Measurements from ENCODE around the gene RBBP5. TPM values are rescaled to one million over a fixed set of nuclear protein-coding genes. Genes with fewer than 3 reads are reported as not detected.

The RBBP5 gene
- total and polyA plus RNA-seq, 2 experiments from 2014 or later: 14.1 to 26.5 TPM

DNA sequence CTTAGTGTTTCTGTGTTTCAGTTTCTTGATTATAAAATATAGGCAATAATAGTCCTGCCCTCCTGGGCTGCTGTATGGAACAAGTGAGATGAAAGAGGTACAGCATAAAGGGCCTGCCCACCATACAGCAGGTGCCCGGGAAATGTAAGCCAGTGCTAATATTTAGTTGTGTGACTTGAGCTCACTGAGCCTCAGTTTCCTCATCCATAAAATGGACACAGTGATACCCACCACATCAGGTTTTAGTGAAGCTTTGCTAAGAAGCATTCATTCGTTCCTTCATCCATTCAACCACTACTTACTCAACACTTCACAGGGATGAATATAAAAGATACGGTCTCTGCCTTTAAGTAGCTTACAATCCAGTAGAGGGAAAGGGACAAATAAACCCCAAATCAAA, 58.9 kb downstream of the RBBP5 start (continued):
- TF ChIP-seq EZH2 (IDR thresholded peaks at IDR 0.05; ENCODE audit: low read depth, unreplicated experiment) (no peak), JUNB (IDR thresholded peaks at IDR 0.05; ENCODE audit: unreplicated experiment) (no peak), EZH2phosphoT487 (IDR thresholded peaks at IDR 0.05; ENCODE audit: unreplicated experiment) (no peak), CREB1 (CRISPR knock-in tag; IDR thresholded peaks at IDR 0.05; ENCODE audit: low read depth) (no peak)

DNA sequence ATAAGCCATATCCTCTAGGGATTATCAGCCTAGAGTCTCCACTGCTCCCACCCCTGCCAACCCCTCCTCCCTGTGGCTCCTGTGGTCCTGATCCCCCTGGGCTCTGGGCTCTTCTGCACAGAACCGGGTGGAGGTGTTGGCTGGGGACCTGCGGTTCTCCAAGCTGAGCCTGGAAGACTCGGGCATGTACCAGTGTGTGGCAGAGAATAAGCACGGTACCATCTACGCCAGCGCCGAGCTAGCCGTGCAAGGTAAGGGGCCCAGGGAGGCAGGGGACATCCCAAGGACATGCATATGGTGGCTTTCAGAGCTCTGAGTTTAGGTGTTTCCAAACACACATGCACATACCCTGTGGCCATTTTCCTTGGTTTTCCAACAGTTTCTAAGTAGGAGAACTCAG, 59.5 kb downstream of the RBBP5 start:
- ATAC-seq: no peak
- Mint-ChIP-seq H3K4me1 (peaks cover 14% of the 10 kb centered on the region), H3K9me3 (no peaks in the 10 kb centered on the region), H3K27me3 (ENCODE audit: insufficient read depth, low read depth, poor library complexity) (peaks cover 9% of the 10 kb centered on the region), H3K27ac (no peak overlapping the region), H3K4me3 (no peak overlapping the region), H3K36me3 (ENCODE audit: low read depth) (no peaks in the 10 kb centered on the region)
- Histone ChIP-seq H3K36me3 (ENCODE audit: insufficient read depth) (no peaks in the 10 kb centered on the region), H3K4me1 (ENCODE audit: insufficient read depth) (no peaks in the 10 kb centered on the region), H3K4me2 (no peak overlapping the region), H3K9me2 (ENCODE audit: insufficient read depth) (no peaks in the 10 kb centered on the region), H3K27ac (ENCODE audit: low read depth) (no peak overlapping the region), H4K20me1 (replicated peaks; ENCODE audit: insufficient read depth) (no peaks in the 10 kb centered on the region), H3K27me3 (ENCODE audit: insufficient read depth) (no peaks in the 10 kb centered on the region), H3K79me2 (replicated peaks; ENCODE audit: insufficient read depth) (no peaks in the 10 kb centered on the region), H3F3A (replicated peaks; ENCODE audit: low read depth) (no peaks in the 10 kb centered on the region), H2AFZ (no peak overlapping the region), H3K4me3 (no peak overlapping the region)
- no peak for DNase-seq (ENCODE audit: low spot score)
- TF ChIP-seq ZNF331 (CRISPR knock-in tag; IDR thresholded peaks at IDR 0.05; ENCODE audit: low read depth) (no peak), NANOG (IDR thresholded peaks at IDR 0.05; ENCODE audit: borderline replicate concordance) (no peak), CREB1 (CRISPR knock-in tag; IDR thresholded peaks at IDR 0.05; ENCODE audit: low read depth) (no peak), EZH2 (IDR thresholded peaks at IDR 0.05; ENCODE audit: low read depth, unreplicated experiment) (no peak), EZH2phosphoT487 (IDR thresholded peaks at IDR 0.05; ENCODE audit: unreplicated experiment) (no peak)
- TF ChIP-seq, protein P1, sequence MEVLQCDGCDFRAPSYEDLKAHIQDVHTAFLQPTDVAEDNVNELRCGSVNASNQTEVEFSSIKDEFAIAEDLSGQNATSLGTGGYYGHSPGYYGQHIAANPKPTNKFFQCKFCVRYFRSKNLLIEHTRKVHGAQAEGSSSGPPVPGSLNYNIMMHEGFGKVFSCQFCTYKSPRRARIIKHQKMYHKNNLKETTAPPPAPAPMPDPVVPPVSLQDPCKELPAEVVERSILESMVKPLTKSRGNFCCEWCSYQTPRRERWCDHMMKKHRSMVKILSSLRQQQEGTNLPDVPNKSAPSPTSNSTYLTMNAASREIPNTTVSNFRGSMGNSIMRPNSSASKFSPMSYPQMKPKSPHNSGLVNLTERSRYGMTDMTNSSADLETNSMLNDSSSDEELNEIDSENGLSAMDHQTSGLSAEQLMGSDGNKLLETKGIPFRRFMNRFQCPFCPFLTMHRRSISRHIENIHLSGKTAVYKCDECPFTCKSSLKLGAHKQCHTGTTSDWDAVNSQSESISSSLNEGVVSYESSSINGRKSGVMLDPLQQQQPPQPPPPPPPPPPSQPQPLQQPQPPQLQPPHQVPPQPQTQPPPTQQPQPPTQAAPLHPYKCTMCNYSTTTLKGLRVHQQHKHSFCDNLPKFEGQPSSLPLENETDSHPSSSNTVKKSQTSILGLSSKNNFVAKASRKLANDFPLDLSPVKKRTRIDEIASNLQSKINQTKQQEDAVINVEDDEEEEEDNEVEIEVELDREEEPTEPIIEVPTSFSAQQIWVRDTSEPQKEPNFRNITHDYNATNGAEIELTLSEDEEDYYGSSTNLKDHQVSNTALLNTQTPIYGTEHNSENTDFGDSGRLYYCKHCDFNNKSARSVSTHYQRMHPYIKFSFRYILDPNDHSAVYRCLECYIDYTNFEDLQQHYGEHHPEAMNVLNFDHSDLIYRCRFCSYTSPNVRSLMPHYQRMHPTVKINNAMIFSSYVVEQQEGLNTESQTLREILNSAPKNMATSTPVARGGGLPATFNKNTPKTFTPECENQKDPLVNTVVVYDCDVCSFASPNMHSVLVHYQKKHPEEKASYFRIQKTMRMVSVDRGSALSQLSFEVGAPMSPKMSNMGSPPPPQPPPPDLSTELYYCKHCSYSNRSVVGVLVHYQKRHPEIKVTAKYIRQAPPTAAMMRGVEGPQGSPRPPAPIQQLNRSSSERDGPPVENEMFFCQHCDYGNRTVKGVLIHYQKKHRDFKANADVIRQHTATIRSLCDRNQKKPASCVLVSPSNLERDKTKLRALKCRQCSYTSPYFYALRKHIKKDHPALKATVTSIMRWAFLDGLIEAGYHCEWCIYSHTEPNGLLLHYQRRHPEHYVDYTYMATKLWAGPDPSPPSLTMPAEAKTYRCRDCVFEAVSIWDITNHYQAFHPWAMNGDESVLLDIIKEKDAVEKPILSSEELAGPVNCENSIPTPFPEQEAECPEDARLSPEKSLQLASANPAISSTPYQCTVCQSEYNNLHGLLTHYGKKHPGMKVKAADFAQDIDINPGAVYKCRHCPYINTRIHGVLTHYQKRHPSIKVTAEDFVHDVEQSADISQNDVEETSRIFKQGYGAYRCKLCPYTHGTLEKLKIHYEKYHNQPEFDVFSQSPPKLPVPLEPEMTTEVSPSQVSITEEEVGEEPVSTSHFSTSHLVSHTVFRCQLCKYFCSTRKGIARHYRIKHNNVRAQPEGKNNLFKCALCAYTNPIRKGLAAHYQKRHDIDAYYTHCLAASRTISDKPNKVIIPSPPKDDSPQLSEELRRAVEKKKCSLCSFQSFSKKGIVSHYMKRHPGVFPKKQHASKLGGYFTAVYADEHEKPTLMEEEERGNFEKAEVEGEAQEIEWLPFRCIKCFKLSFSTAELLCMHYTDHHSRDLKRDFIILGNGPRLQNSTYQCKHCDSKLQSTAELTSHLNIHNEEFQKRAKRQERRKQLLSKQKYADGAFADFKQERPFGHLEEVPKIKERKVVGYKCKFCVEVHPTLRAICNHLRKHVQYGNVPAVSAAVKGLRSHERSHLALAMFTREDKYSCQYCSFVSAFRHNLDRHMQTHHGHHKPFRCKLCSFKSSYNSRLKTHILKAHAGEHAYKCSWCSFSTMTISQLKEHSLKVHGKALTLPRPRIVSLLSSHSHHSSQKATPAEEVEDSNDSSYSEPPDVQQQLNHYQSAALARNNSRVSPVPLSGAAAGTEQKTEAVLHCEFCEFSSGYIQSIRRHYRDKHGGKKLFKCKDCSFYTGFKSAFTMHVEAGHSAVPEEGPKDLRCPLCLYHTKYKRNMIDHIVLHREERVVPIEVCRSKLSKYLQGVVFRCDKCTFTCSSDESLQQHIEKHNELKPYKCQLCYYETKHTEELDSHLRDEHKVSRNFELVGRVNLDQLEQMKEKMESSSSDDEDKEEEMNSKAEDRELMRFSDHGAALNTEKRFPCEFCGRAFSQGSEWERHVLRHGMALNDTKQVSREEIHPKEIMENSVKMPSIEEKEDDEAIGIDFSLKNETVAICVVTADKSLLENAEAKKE (CRISPR knock-in tag; IDR thresholded peaks at IDR 0.05): no peak
- TF ChIP-seq, protein P2, sequence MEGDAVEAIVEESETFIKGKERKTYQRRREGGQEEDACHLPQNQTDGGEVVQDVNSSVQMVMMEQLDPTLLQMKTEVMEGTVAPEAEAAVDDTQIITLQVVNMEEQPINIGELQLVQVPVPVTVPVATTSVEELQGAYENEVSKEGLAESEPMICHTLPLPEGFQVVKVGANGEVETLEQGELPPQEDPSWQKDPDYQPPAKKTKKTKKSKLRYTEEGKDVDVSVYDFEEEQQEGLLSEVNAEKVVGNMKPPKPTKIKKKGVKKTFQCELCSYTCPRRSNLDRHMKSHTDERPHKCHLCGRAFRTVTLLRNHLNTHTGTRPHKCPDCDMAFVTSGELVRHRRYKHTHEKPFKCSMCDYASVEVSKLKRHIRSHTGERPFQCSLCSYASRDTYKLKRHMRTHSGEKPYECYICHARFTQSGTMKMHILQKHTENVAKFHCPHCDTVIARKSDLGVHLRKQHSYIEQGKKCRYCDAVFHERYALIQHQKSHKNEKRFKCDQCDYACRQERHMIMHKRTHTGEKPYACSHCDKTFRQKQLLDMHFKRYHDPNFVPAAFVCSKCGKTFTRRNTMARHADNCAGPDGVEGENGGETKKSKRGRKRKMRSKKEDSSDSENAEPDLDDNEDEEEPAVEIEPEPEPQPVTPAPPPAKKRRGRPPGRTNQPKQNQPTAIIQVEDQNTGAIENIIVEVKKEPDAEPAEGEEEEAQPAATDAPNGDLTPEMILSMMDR (conservative IDR thresholded peaks at IDR 0.05; ENCODE audit: low read depth in 2 of 2): no peak
- TF ChIP-seq, protein P3, sequence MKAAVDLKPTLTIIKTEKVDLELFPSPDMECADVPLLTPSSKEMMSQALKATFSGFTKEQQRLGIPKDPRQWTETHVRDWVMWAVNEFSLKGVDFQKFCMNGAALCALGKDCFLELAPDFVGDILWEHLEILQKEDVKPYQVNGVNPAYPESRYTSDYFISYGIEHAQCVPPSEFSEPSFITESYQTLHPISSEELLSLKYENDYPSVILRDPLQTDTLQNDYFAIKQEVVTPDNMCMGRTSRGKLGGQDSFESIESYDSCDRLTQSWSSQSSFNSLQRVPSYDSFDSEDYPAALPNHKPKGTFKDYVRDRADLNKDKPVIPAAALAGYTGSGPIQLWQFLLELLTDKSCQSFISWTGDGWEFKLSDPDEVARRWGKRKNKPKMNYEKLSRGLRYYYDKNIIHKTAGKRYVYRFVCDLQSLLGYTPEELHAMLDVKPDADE (IDR thresholded peaks at IDR 0.05): no peak
